Left lung (tissue), 10 donors: Measurements from ENCODE around the gene PPP4R3A. TPM values are rescaled to one million over a fixed set of nuclear protein-coding genes. Genes with fewer than 3 reads are reported as not detected.
"Not testable (repeated sequence)": the region's sequence is repeated elsewhere in the genome, so short reads cannot be mapped to it uniquely, and the experiment has no call there.

Experiments
- ATAC-seq: fragments of 200-7000 bp; cut with Tn5 transposase; one replicate; pipeline ENCODE4 v1.9.1; 2020; ENCODE audit warnings: moderate library complexity
- DNase-seq, 4 donors: peaks; one replicate each; pipeline ENCODE4 v3.0.0-alpha.2; 2013 to 2020
- H3K27ac ChIP-seq, 2 donors: fragments of 200-600 bp; sonication (generic) in 1 of 2; one replicate each; pipeline versions ENCODE4 v1.5.0 to v1.8.0; 2020 to 2021
- H3K27me3 ChIP-seq, 2 donors: fragments of 200-600 bp; sonication (generic) in 1 of 2; one replicate each; pipeline versions ENCODE4 v1.5.0 to v1.8.0; 2020 to 2021
- H3K36me3 ChIP-seq, 2 donors: fragments of 200-600 bp; sonication (generic) in 1 of 2; one replicate each; pipeline versions ENCODE4 v1.5.0 to v1.8.0; 2020 to 2021
- H3K4me1 ChIP-seq, 2 donors: fragments of 200-600 bp; one replicate each; pipeline ENCODE4 v1.8.0; 2021
- H3K4me3 ChIP-seq, 2 donors: fragments of 200-600 bp; sonication (generic) in 1 of 2; one replicate each; pipeline versions ENCODE4 v1.5.0 to v1.8.0; 2020 to 2021; ENCODE audit warnings: mild to moderate bottlenecking in 1 of 2
- H3K9me3 ChIP-seq, 2 donors: fragments of 200-600 bp; sonication (generic) in 1 of 2; one replicate each; pipeline versions ENCODE4 v1.5.0 to v1.8.0; 2020 to 2021
- CTCF ChIP-seq, 2 donors: fragments of 200-600 bp; sonication (generic) in 1 of 2; IDR thresholded peaks; one replicate each; pipeline versions ENCODE4 v1.5.0 to v1.8.0; 2021; ENCODE audit warnings: antibody characterized with exemption in 2 of 2
- intact Hi-C, 2 donors: fragments of 100-400 bp; cut with DNase I; formaldehyde crosslinking; loops; one replicate each; pipeline versions ENCODE4 v1.11.2 to v1.14.2; 2022
- polyA plus RNA-seq, 6 donors: library from polyadenylated mRNA; unstranded; fragments of 120-200 nt; gene quantifications; one replicate each; pipeline ENCODE4 v1.2.1, GENCODE V29; 2013; ENCODE audit not compliant: insufficient read length in 6 of 6
- total RNA-seq, 2 donors: library from RNA; stranded (reverse); fragmentation: NEBNext Ultra II Directional; extraction: Animal tissue kit (Norgen Biotek cat#: 25700); gene quantifications; one replicate each; pipeline ENCODE4 v1.2.1, GENCODE V29; 2021
- donor health status: DM: no; HTN: yes; CAD: no.
- donor health status: DM: no; HTN: no; CAD: no.

Gene PPP4R3A
- total and polyA plus RNA-seq, 8 donors: 68.8 to 125 (median 110) TPM

GRCh38 chr14:91413547-91414474 lies 96.3 kb downstream of the PPP4R3A start:
- intact Hi-C loops: loop anchor here in 1 of 2 donors (10.0 kb wide), 1 partner anchor 89 kb away; no protein-coding TSS in a partner anchor
- H3K9me3 ChIP-seq: no peaks in the 10 kb centered on the region
- peak overlapping the region; percentile 36 to 50 for H3K27ac ChIP-seq
- no peak overlapping the region for H3K4me3 ChIP-seq
- peaks cover 0 to 6% of the 10 kb centered on the region in 2 donors for H3K27me3 ChIP-seq
- H3K36me3 ChIP-seq: no peaks in the 10 kb centered on the region
- H3K4me1 ChIP-seq: peaks cover 9 to 74% of the 10 kb centered on the region in 2 donors
- ATAC-seq: peak; percentile 60
- peak in 2 of 4 donors; percentile 81 to 83 for DNase-seq
- TF ChIP-seq CTCF (IDR thresholded peaks at IDR 0.05): no peak

- Histone ChIP-seq H3K27me3 (peaks cover 0 to 6% of the 10 kb centered on the region in 2 donors), H3K36me3 (peaks cover 0 to 7% of the 10 kb centered on the region in 2 donors), H3K9me3 (no peaks in the 10 kb centered on the region), H3K4me3 (no peak overlapping the region), H3K4me1 (peaks cover 3 to 68% of the 10 kb centered on the region in 2 donors), H3K27ac (peak overlapping the region; percentile 36 to 45)
- no peak for ATAC-seq
- intact Hi-C loops: loop anchor here in 1 of 2 donors (10.0 kb wide), 1 partner anchor 88 kb away; no protein-coding TSS in a partner anchor
- DNase-seq: no peak
- no peak for TF ChIP-seq CTCF (IDR thresholded peaks at IDR 0.05)
Measured at GRCh38 chr14:91412939-91413338, 97.2 kb downstream of the PPP4R3A start.

- Histone ChIP-seq H3K36me3 (peaks cover 0 to 16% of the 10 kb centered on the region in 2 donors), H3K4me1 (peaks cover 3 to 75% of the 10 kb centered on the region in 2 donors), H3K27me3 (no peaks in the 10 kb centered on the region), H3K27ac (no peak overlapping the region), H3K4me3 (no peak overlapping the region), H3K9me3 (no peaks in the 10 kb centered on the region)
- no peak for TF ChIP-seq CTCF (IDR thresholded peaks at IDR 0.05)
- intact Hi-C loops: loop anchor here in 1 of 2 donors (10.0 kb wide), 1 partner anchor 86 kb away; no protein-coding TSS in a partner anchor
- ATAC-seq (no peak), DNase-seq (no peak)
Measured at GRCh38 chr14:91410771-91411536, 99.2 kb downstream of the PPP4R3A start.

DNA sequence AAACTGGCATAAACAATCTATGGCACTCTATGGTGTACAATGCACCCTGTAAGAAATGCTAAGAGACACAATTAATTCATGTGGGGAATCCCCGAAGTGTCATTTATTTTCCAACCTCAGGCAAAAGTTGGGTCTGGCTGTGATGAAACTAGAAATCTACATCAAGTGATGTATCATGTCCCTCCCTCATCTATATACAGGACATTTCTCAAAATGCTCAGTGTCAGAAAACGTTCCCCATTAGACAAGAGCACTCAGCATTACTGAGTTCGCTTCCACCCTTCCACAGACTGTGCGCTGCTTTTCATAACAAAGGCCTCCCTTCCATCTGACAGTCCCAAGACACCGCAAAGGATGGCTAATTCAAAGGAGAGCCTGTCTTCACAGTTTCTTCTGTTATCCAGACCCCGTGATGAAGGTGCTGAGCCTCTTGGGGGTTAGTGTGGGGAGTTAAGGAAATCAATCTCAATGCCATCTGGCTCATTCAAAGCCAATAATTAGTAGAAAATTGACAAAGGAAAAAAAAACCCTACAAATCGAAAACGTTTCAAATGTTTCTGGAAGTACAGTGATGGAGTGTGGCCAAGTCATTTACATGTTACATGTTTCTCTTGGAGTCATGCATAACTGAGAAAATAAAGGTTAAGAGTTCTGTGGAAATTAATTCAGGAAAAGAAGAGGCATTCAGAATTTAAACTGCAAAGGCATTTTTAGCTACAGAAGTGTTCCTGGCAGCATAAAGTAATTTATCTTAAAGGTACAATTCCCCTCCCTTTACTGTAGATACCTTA lies 100.0 kb downstream of the PPP4R3A start:
- intact Hi-C loops: loop anchor here in 1 of 2 donors (10.0 kb wide), 1 partner anchor 85 kb away; no protein-coding TSS in a partner anchor
- H3K27ac ChIP-seq: no peak overlapping the region

DNA sequence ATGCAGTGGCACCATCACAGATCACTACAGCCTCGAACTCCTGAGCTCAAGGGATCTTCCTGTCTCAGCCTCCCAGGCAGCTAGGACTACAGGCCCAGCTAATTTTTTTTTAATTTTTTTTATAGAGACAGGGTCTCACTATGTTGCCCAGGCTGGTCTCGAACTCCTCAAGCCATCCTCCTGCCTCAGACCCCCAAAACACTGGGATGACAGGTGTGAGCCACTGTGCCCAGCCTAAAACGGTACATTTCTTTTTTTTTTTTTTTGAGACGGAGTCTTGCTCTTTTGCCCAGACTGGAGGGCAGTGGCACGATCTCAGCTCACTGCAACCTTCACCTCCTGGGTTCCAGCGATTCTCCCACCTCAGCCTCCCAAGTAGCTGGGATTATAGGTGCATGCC lies 100.9 kb downstream of the PPP4R3A start:
- intact Hi-C loops, ATAC-seq, H3K9me3 ChIP-seq, DNase-seq, H3K4me3 ChIP-seq, H3K27ac ChIP-seq, H3K27me3 ChIP-seq: not testable (repeated sequence)
- Histone ChIP-seq H3K36me3 (peaks cover 0 to 16% of the 10 kb centered on the region in 2 donors), H3K4me1 (peaks cover 0 to 75% of the 10 kb centered on the region in 2 donors)

More for the DNA sequence above, 100.0 kb downstream of the PPP4R3A start:
- TF ChIP-seq CTCF (IDR thresholded peaks at IDR 0.05): no peak
- H3K9me3 ChIP-seq: no peaks in the 10 kb centered on the region
- H3K4me3 ChIP-seq: no peak overlapping the region
- peaks cover 0 to 16% of the 10 kb centered on the region in 2 donors for H3K36me3 ChIP-seq
- H3K4me1 ChIP-seq: peaks cover 3 to 75% of the 10 kb centered on the region in 2 donors
- ATAC-seq: no peak
- H3K27me3 ChIP-seq: no peaks in the 10 kb centered on the region
- no peak for DNase-seq
